A673 (cell line): ENCODE measurements around the gene FGF7.

ENCODE experiments used
- EZH2 ChIP-seq: fragments of 200-600 bp; sonication (generic); IDR thresholded peaks from 2 replicates; pipeline ENCODE4 v1.6.1; 2017; ENCODE audit warnings: borderline replicate concordance, low read depth, mild to moderate bottlenecking, mixed read lengths, antibody characterized with exemption, low read length; ENCODE audit not compliant: poor library complexity, severe bottlenecking
- TF ChIP-seq, protein P1 (sequence below): fragments of 300-800, 200-600 bp; sonication (generic); conservative IDR thresholded peaks from 2 replicates; pipeline ENCODE4 v1.5.1; 2017; ENCODE audit warnings: low read depth, mild to moderate bottlenecking, antibody characterized with exemption, low read length, moderate library complexity, mixed read lengths

DNA sequence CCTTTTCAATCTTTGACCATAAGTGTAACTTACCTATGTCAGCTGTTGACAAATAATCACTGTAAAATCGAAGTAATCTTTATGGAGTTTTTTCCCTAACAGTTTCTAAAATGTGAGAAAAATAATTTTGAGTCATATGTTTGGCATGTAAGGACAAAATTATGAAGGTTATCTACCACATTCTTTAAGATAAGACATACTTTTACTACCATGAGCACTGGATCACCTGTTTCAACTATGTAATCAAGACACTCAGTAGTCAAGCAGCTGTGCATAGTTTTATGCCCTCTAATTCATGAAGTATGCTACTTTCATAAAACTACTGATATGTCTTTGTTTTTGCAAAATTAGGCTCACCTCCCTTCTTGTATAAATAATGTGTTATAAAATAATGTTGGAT is 12.1 kb downstream of the FGF7 start:
- TF ChIP-seq, protein P1, sequence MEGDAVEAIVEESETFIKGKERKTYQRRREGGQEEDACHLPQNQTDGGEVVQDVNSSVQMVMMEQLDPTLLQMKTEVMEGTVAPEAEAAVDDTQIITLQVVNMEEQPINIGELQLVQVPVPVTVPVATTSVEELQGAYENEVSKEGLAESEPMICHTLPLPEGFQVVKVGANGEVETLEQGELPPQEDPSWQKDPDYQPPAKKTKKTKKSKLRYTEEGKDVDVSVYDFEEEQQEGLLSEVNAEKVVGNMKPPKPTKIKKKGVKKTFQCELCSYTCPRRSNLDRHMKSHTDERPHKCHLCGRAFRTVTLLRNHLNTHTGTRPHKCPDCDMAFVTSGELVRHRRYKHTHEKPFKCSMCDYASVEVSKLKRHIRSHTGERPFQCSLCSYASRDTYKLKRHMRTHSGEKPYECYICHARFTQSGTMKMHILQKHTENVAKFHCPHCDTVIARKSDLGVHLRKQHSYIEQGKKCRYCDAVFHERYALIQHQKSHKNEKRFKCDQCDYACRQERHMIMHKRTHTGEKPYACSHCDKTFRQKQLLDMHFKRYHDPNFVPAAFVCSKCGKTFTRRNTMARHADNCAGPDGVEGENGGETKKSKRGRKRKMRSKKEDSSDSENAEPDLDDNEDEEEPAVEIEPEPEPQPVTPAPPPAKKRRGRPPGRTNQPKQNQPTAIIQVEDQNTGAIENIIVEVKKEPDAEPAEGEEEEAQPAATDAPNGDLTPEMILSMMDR = no peak
- no peak for TF ChIP-seq EZH2
